Activated CD4-positive, alpha-beta T cell treated with anti-CD3 and anti-CD28 coated beads, Interleukin-2, amount 10 ng/mL, durations not matched to agents 7 days and 5 days (primary cell): ENCODE measurements around the gene EOMES. TPM values are rescaled to one million over a fixed set of nuclear protein-coding genes. Genes with fewer than 3 reads are reported as not detected.

Experiments
- CTCF ChIA-PET: fragments of 350-600 bp; sonication (Branson Sonifier 250); formaldehyde crosslinking; loops from one replicate; lab custom pipeline; 2021; ENCODE audit warnings: antibody characterized with exemption; lab: Charles Lee
- POLR2A ChIA-PET: fragments of 350-600 bp; sonication (Branson Sonifier 250); formaldehyde crosslinking; loops from one replicate; lab custom pipeline; 2021; ENCODE audit warnings: antibody characterized with exemption; lab: Charles Lee
- DNase-seq: peaks from one replicate; pipeline ENCODE4 v3.0.0-alpha.2; 2020
- H3K27ac Mint-ChIP-seq: one replicate; pipeline ENCODE4 v1.8.0; 2021; ENCODE audit warnings: mild to moderate bottlenecking, moderate library complexity, mixed read lengths
- H3K27me3 Mint-ChIP-seq: one replicate; pipeline ENCODE4 v1.8.0; 2021; ENCODE audit warnings: mixed read lengths
- H3K36me3 Mint-ChIP-seq: one replicate; pipeline ENCODE4 v1.8.0; 2021; ENCODE audit warnings: low read depth, mixed read lengths
- H3K4me1 Mint-ChIP-seq: one replicate; pipeline ENCODE4 v1.8.0; 2021; ENCODE audit warnings: mixed read lengths
- H3K4me3 Mint-ChIP-seq: one replicate; pipeline ENCODE4 v1.8.0; 2021; ENCODE audit warnings: mild to moderate bottlenecking, moderate library complexity, mixed read lengths
- H3K9me3 Mint-ChIP-seq: one replicate; pipeline ENCODE4 v1.8.0; 2021; ENCODE audit warnings: mixed read lengths
- total RNA-seq, 2 experiments: library from RNA; stranded (reverse); gene quantifications; one replicate each; pipeline ENCODE4 v1.2.3, GENCODE V29; 2021

EOMES gene
- total RNA-seq, 2 experiments from 2014 or later, result 0.50 to 0.52 TPM

- Mint-ChIP-seq H3K4me1 (peaks cover 32% of the 10 kb centered on the region), H3K27ac (peak overlapping the region; percentile 22), H3K4me3 (no peak overlapping the region), H3K36me3 (no peaks in the 10 kb centered on the region), H3K9me3 (no peaks in the 10 kb centered on the region), H3K27me3 (peaks cover 82% of the 10 kb centered on the region)
- ChIA-PET CTCF (interaction anchor here (2.1 kb wide), 1 partner anchor 17 kb away, joined by 16 read pairs; no protein-coding TSS in a partner anchor), POLR2A (no interaction called here)
- DNase-seq, result no peak
Measured at GRCh38 chr3:27729325-27729724, 7.2 kb upstream of the EOMES start.

DNA sequence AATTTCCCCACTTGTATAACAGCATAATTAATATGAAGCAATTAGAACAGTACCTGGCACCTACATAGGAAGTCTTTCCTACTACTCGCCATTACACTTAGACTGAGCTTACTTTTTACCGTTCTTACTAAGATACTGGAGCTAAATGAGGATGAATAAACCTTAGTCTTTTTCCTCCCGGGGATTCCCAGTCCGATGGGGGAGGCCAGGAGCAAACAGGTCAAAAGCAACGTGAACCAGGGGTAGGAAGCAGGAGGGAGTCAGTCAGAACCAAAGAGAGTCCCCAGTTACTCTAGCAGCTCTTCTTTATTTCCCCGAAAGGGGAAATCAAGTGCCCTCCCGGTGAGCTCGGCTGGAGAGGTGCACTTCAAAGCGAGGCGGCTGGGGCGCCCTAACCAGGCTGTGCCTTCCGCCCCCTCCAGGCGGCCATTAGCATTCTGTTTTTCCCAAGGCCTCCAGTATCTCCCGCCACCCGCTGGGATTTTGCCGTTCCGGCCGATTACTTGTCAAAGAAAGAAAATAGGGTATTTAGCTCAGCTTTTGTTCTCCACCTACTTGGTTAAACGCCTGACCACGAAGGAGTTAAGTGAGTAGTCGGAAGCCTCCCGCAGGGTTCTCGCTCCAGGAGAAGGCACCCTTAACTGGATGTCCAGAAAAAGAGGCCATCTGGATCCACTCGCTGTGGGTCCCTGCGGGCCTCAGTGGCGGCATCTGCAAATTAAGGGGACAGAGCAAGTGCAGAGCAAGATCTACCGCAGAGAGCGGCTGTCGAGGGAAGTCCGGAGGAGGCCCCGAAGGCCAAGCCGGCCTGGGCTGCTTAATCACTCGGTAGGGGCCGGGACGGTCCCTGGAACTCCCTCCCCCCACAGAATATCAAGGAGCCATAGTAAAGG, 6.3 kb upstream of the EOMES start:
- peak overlapping the region; percentile 22 for H3K4me3 Mint-ChIP-seq
- peaks cover 88% of the 10 kb centered on the region for H3K27me3 Mint-ChIP-seq
- ChIA-PET CTCF (interaction anchor here (0.6 to 2.1 kb wide), 6 partner anchors 9 to 589 kb away, joined by 3 to 16 read pairs (median 3); no protein-coding TSS in a partner anchor), POLR2A (no interaction called here)
- H3K27ac Mint-ChIP-seq, result peak overlapping the region; percentile 37
- no peak for DNase-seq
- peaks cover 41% of the 10 kb centered on the region for H3K4me1 Mint-ChIP-seq
- H3K36me3 Mint-ChIP-seq, result peaks cover under 1% of the 10 kb centered on the region
- no peaks in the 10 kb centered on the region for H3K9me3 Mint-ChIP-seq

DNA sequence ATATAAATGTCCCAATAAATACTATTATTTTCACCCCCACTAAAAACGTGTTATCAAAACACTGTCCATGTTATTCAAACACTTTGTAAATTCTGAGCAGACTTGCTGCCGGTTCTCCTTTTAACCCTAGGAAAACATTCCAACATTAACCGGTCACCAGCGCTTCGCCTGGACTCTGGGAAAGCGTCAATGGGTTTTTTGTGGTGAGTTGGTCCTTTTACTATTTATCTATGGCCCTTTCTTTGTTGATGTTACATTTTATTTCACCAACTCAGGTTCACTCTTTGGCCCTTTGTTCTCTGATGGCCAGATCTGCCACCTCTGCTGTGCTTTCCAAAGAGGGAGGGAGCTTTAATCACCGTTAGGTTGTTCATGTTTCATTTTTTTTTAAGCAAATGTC, 4.1 kb upstream of the EOMES start:
- peaks cover 88% of the 10 kb centered on the region for H3K27me3 Mint-ChIP-seq
- H3K4me3 Mint-ChIP-seq, result no peak overlapping the region
- H3K27ac Mint-ChIP-seq, result no peak overlapping the region
- CTCF ChIA-PET, result no interaction called here
- no peaks in the 10 kb centered on the region for H3K9me3 Mint-ChIP-seq
- H3K36me3 Mint-ChIP-seq, result peaks cover 4% of the 10 kb centered on the region
- POLR2A ChIA-PET, result no interaction called here
- no peak for DNase-seq
- H3K4me1 Mint-ChIP-seq, result peaks cover 56% of the 10 kb centered on the region

DNA sequence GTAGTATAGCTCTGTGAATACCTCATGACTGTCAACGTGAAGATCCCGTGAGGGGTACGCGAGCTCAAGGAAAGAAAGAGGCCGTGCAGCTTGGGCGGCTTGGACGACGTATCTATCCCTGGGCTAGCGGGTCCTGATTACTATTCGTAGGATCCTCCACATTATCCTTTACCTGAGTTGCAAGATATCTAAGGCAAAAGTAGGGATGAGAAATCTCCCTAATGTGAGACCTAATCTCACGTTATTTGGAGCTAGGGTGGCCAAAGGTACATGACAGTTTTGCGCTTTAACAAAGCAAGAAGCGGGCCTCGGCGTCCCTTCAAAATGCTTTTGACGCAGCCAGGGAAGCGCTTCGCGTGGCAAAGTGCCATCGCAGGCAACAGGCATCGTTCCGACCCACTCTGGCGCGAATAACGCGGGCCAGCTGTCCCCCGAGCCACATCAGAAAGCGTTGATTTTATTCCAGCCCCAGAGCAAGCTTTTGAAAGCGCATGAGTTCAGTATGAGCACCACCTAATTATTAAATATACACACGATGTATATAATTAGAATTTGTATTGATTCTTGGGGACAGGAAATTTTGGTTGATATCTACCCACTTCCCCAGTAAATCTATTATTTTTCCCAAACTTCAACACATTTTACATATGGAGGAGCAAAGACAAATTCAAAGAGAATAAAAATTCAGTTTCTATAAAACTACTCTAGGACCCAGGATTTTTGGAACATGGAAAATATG, 2.5 kb upstream of the EOMES start:
- Mint-ChIP-seq H3K4me1 (peaks cover 50% of the 10 kb centered on the region), H3K27ac (peak overlapping the region; percentile 28), H3K27me3 (peaks cover 89% of the 10 kb centered on the region), H3K36me3 (peaks cover 8% of the 10 kb centered on the region), H3K9me3 (no peaks in the 10 kb centered on the region), H3K4me3 (peak overlapping the region; percentile 79)
- no peak for DNase-seq
- POLR2A ChIA-PET, result no interaction called here
- CTCF ChIA-PET, result interaction anchor here (1.3 to 1.4 kb wide), 3 partner anchors 10 to 13 kb away, joined by 3 to 6 read pairs (median 3); no protein-coding TSS in a partner anchor

DNA sequence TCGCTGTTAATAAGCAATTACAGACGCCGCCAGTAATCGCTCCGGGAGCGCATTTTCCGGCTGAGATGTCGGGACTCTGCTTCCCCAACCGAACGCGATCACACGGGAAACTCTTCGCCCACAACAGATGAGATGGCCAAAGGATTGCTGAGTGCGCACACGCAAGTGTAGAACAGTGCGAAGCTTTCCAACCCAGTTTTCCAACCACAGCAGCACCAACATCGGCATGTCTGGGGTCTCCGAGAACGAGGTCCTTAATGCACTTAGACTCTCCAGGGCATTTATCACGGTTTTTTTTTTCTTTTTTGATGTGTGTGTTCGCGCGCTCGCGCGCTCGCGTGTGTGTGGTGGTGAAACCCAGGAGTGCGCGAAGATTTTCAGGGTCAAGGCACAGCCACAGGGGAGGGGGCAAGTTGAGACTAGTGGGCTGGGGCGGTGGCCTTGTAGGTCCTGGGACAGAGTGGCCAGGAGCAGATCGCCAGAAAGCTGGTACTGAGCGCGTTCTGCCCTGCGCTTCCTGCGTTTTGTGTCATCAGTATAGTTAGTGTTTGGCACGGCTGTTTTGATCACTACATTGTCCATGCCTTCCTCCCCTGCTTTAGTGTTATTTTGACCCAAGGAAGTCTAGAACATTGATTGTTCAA, 1.8 kb upstream of the EOMES start:
- no peaks in the 10 kb centered on the region for H3K9me3 Mint-ChIP-seq

GRCh38 chr3:27723456-27723814, 1.3 kb upstream of the EOMES start:
- peak overlapping the region; percentile 79 for H3K4me3 Mint-ChIP-seq
- peaks cover 88% of the 10 kb centered on the region for H3K27me3 Mint-ChIP-seq
- H3K4me1 Mint-ChIP-seq, result peaks cover 38% of the 10 kb centered on the region
- POLR2A ChIA-PET, result no interaction called here
- H3K27ac Mint-ChIP-seq, result peak overlapping the region; percentile 66
- peaks cover 8% of the 10 kb centered on the region for H3K36me3 Mint-ChIP-seq
- DNase-seq, result no peak
- CTCF ChIA-PET, result interaction anchor here (0.6 to 3.1 kb wide), 9 partner anchors 8 to 410 kb away, joined by 3 to 16 read pairs (median 3); no protein-coding TSS in a partner anchor
- no peaks in the 10 kb centered on the region for H3K9me3 Mint-ChIP-seq

More for the DNA sequence above, 1.8 kb upstream of the EOMES start:
- Mint-ChIP-seq H3K27ac (peak overlapping the region; percentile 28), H3K27me3 (peaks cover 89% of the 10 kb centered on the region), H3K4me1 (peaks cover 43% of the 10 kb centered on the region), H3K36me3 (peaks cover 8% of the 10 kb centered on the region), H3K4me3 (peak overlapping the region; percentile 79)
- CTCF ChIA-PET, result interaction anchor here (0.6 to 1.4 kb wide), 10 partner anchors 9 to 410 kb away, joined by 3 to 8 read pairs (median 3); no protein-coding TSS in a partner anchor
- POLR2A ChIA-PET, result no interaction called here
- no peak for DNase-seq

GRCh38 chr3:27723001-27723445, 900 bp upstream of the EOMES start:
- ChIA-PET CTCF (interaction anchor here (0.7 to 3.1 kb wide), 6 partner anchors 9 to 560 kb away, joined by 3 to 16 read pairs (median 6); no protein-coding TSS in a partner anchor), POLR2A (no interaction called here)
- no peak for DNase-seq
- no peaks in the 10 kb centered on the region for H3K9me3 Mint-ChIP-seq
- H3K36me3 Mint-ChIP-seq, result peaks cover 8% of the 10 kb centered on the region
- peak overlapping the region; percentile 79 for H3K4me3 Mint-ChIP-seq
- peaks cover 87% of the 10 kb centered on the region for H3K27me3 Mint-ChIP-seq
- H3K27ac Mint-ChIP-seq, result peak overlapping the region; percentile 67
- peaks cover 34% of the 10 kb centered on the region for H3K4me1 Mint-ChIP-seq

GRCh38 chr3:27720899-27721716, 1.0 kb downstream of the EOMES start:
- Mint-ChIP-seq H3K27ac (peak overlapping the region; percentile 63), H3K4me1 (peaks cover 34% of the 10 kb centered on the region), H3K4me3 (peak overlapping the region; percentile 56), H3K36me3 (peaks cover 8% of the 10 kb centered on the region), H3K27me3 (peaks cover 86% of the 10 kb centered on the region), H3K9me3 (no peaks in the 10 kb centered on the region)
- ChIA-PET POLR2A (no interaction called here), CTCF (interaction anchor here (0.6 to 3.1 kb wide), 12 partner anchors 9 to 610 kb away, joined by 3 to 27 read pairs (median 6); no protein-coding TSS in a partner anchor)
- DNase-seq, result no peak

- Mint-ChIP-seq H3K4me1 (peaks cover 38% of the 10 kb centered on the region), H3K27ac (no peak overlapping the region)
Measured at GRCh38 chr3:27719314-27720003, 2.7 kb downstream of the EOMES start.

DNA sequence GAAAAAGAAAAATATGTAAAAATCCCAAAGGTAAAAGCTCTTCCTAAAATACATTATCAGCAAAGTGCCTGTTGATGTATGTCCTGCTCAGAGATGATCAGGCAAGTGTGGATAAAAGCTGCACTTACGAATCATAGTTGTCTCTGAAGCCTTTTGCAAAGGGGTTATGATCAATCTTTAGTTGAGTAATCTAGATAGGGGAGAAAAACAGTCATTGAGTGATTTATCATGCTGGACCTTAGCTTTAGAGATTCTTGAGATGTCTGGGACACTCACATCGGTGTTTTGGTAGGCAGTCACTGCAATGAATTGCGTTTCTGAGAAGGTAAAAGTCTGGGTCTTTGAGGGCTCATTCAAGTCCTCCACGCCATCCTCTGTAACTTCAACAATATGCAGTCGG, 3.7 kb downstream of the EOMES start:
- ChIA-PET CTCF (interaction anchor here (0.6 to 1.5 kb wide), 3 partner anchors 294 to 608 kb away, joined by 3 to 4 read pairs (median 4); no protein-coding TSS in a partner anchor), POLR2A (no interaction called here)
- DNase-seq, result no peak
- Mint-ChIP-seq H3K9me3 (no peaks in the 10 kb centered on the region), H3K36me3 (peaks cover 12% of the 10 kb centered on the region), H3K4me1 (peaks cover 38% of the 10 kb centered on the region), H3K27ac (no peak overlapping the region), H3K27me3 (peaks cover 84% of the 10 kb centered on the region), H3K4me3 (no peak overlapping the region)

More at GRCh38 chr3:27719314-27720003, 2.7 kb downstream of the EOMES start:
- CTCF ChIA-PET, result interaction anchor here (1.2 kb wide), 1 partner anchor 9 kb away, joined by 6 read pairs; no protein-coding TSS in a partner anchor
- peaks cover 8% of the 10 kb centered on the region for H3K36me3 Mint-ChIP-seq
- POLR2A ChIA-PET, result no interaction called here
- no peak for DNase-seq
- H3K27me3 Mint-ChIP-seq, result peaks cover 84% of the 10 kb centered on the region
- H3K9me3 Mint-ChIP-seq, result no peaks in the 10 kb centered on the region
- no peak overlapping the region for H3K4me3 Mint-ChIP-seq
